H1 (cell line): Measurements from ENCODE around the gene FAR1. TPM values are rescaled to one million over a fixed set of nuclear protein-coding genes. Genes with fewer than 3 reads are reported as not detected.

Experiments used
- CHD2 ChIP-seq: IDR thresholded peaks from 2 replicates; pipeline ENCODE4 v1.6.1; 2012; ENCODE audit warnings: low read length, improper control_type of control experiment
- CHD7 ChIP-seq: fragments of 300-600 bp; sonication (generic); IDR thresholded peaks from 2 replicates; pipeline ENCODE4 v1.7.1; 2012; ENCODE audit warnings: low read length, moderate library complexity, mild to moderate bottlenecking, inconsistent platforms; ENCODE audit not compliant: insufficient replicate concordance
- PHF8 ChIP-seq: fragments of 200-600 bp; sonication (generic); conservative IDR thresholded peaks from 2 replicates; pipeline ENCODE4 v1.7.1; 2012; ENCODE audit warnings: low read depth, mild to moderate bottlenecking, inconsistent platforms, low read length, moderate library complexity
- polyA plus RNA-seq, 7 experiments: library from polyadenylated mRNA; depleted of rRNA in 3 of 7; stranded (reverse) in 5 of 7; unstranded in 2 of 7; fragments of >200 nt in 5 of 7; fragments of 200-250 nt in 2 of 7; gene quantifications; 1 replicate in 5 of 7; 2 replicates in 1 of 7; 4 replicates in 1 of 7; pipeline versions ENCODE4 v1.2.1 to v1.2.3, GENCODE V29; 2011 to 2013; ENCODE audit warnings: missing spikeins in 2 of 7, mixed read lengths in 2 of 7
- total RNA-seq: library from RNA; stranded (reverse); fragmentation: NEBNext Ultra II Directional; extraction: Animal tissue kit (Norgen Biotek cat#: 25700); gene quantifications from 2 replicates; pipeline ENCODE4 v1.2.1, GENCODE V29; 2021

Gene FAR1
- total and polyA plus RNA-seq, 2 of the 8 experiments (the other 6 are each of a cell fraction or from before 2014, with no cell fraction given) = 29.7 to 68.5 TPM

- TF ChIP-seq CHD7 (no peak), PHF8 (no peak), CHD2 (no peak)
Measured at GRCh38 chr11:13720940-13721339, 52.5 kb downstream of the FAR1 start (continued).
